CD14-positive monocyte (primary cell): ENCODE results near the gene PVR. TPM values are rescaled to one million over a fixed set of nuclear protein-coding genes. Genes with fewer than 3 reads are reported as not detected.

Source experiments
- DNase-seq, 3 donors: peaks; one replicate each; pipeline ENCODE4 v3.0.0-alpha.2; 2011 to 2022
- H2AFZ ChIP-seq: 2 replicates; pipeline ENCODE4 v1.6.0; 2012; ENCODE audit warnings: mild to moderate bottlenecking, low read depth, low read length, inconsistent platforms; ENCODE audit not compliant: insufficient read depth, poor library complexity, severe bottlenecking
- H3K27ac ChIP-seq, 2 donors: 1 replicate in 1 of 2; 2 replicates in 1 of 2; pipeline ENCODE4 v1.5.1; 2012 to 2013; ENCODE audit warnings: low read length in 2 of 2, control low read depth in 1 of 2, inconsistent platforms in 1 of 2, low read depth in 1 of 2, mild to moderate bottlenecking in 1 of 2
- H3K27me3 ChIP-seq, 2 donors: one replicate each; pipeline versions ENCODE4 v1.6.0 to v1.6.1; 2011 to 2013; ENCODE audit warnings: low read length in 2 of 2; ENCODE audit not compliant: control insufficient read depth in 2 of 2, insufficient read depth in 2 of 2
- H3K36me3 ChIP-seq, 2 donors: replicated peaks in 1 of 2; 1 replicate in 1 of 2; 2 replicates in 1 of 2; pipeline versions ENCODE4 v1.5.1 to v1.6.1; 2012 to 2013; ENCODE audit warnings: low read length in 2 of 2, control low read depth in 1 of 2, inconsistent platforms in 1 of 2, mild to moderate bottlenecking in 1 of 2; ENCODE audit not compliant: insufficient read depth in 2 of 2, control insufficient read depth in 1 of 2
- H3K4me1 ChIP-seq, 2 donors: 1 replicate in 1 of 2; 2 replicates in 1 of 2; pipeline versions ENCODE4 v1.5.1 to v1.6.1; 2012 to 2013; ENCODE audit warnings: low read length in 2 of 2, control low read depth in 1 of 2, inconsistent platforms in 1 of 2, mild to moderate bottlenecking in 1 of 2, moderate library complexity in 1 of 2; ENCODE audit not compliant: insufficient read depth in 2 of 2, control insufficient read depth in 1 of 2
- H3K4me2 ChIP-seq: replicated peaks from 2 replicates; pipeline ENCODE3; 2012; ENCODE audit warnings: low read length, moderate library complexity, mild to moderate bottlenecking; ENCODE audit not compliant: poor library complexity, severe bottlenecking; ENCODE audit errors: extremely low read depth
- H3K4me3 ChIP-seq, 3 experiments: fragments of 200-600 bp in 1 of 3; sonication (generic) in 1 of 3; replicated peaks in 1 of 3; 1 replicate in 2 of 3; 2 replicates in 1 of 3; pipeline ENCODE4 v1.5.1; 2011 to 2013; ENCODE audit warnings: low read length in 3 of 3, mild to moderate bottlenecking in 3 of 3, control low read depth in 2 of 3, low read depth in 2 of 3, inconsistent platforms in 1 of 3, moderate library complexity in 1 of 3
- H3K79me2 ChIP-seq: 2 replicates; pipeline ENCODE4 v1.6.0; 2012; ENCODE audit warnings: mild to moderate bottlenecking, control low read depth, inconsistent platforms, low read length, moderate library complexity; ENCODE audit not compliant: insufficient read depth
- H3K9ac ChIP-seq: 2 replicates; pipeline ENCODE4 v1.6.0; 2017; ENCODE audit warnings: low read length, mild to moderate bottlenecking; ENCODE audit not compliant: insufficient read depth, poor library complexity, severe bottlenecking
- H3K9me3 ChIP-seq, 2 donors: replicated peaks in 1 of 2; 1 replicate in 1 of 2; 2 replicates in 1 of 2; pipeline versions ENCODE4 v1.5.1 to v1.6.1; 2012 to 2013; ENCODE audit warnings: low read length in 2 of 2, control low read depth in 1 of 2; ENCODE audit not compliant: control insufficient read depth in 1 of 2, insufficient read depth in 1 of 2
- H4K20me1 ChIP-seq: 2 replicates; pipeline ENCODE4 v1.6.0; 2012; ENCODE audit warnings: mild to moderate bottlenecking, low read length, control low read depth, moderate library complexity; ENCODE audit not compliant: insufficient read depth
- H3K27ac Mint-ChIP-seq, 7 donors: one replicate each; pipeline ENCODE4 v1.8.0; 2020; ENCODE audit warnings: mild to moderate bottlenecking in 7 of 7, mixed read lengths in 7 of 7, moderate library complexity in 6 of 7, inconsistent platforms in 2 of 7
- H3K27me3 Mint-ChIP-seq, 3 donors: one replicate each; pipeline ENCODE4 v1.8.0; 2021 to 2022; ENCODE audit warnings: low read depth in 3 of 3, mild to moderate bottlenecking in 3 of 3, mixed read lengths in 3 of 3, moderate library complexity in 3 of 3, inconsistent platforms in 1 of 3
- H3K36me3 Mint-ChIP-seq, 2 donors: one replicate each; pipeline ENCODE4 v1.8.0; 2020; ENCODE audit warnings: mixed read lengths in 2 of 2, inconsistent platforms in 1 of 2, mild to moderate bottlenecking in 1 of 2
- H3K4me1 Mint-ChIP-seq: one replicate; pipeline ENCODE4 v1.8.0; 2020; ENCODE audit warnings: mild to moderate bottlenecking, mixed read lengths
- H3K4me3 Mint-ChIP-seq, 2 donors: one replicate each; pipeline ENCODE4 v1.8.0; 2020; ENCODE audit warnings: mild to moderate bottlenecking in 2 of 2, mixed read lengths in 2 of 2, moderate library complexity in 1 of 2
- H3K9me3 Mint-ChIP-seq, 7 donors: one replicate each; pipeline ENCODE4 v1.8.0; 2020 to 2022; ENCODE audit warnings: mixed read lengths in 7 of 7, mild to moderate bottlenecking in 6 of 7, moderate library complexity in 6 of 7, inconsistent platforms in 2 of 7
- WGBS: methylation state at CpG from one replicate; pipeline ENCODE4 v1.1.5; 2013; ENCODE audit warnings: missing lambda C conversion rate; ENCODE audit not compliant: insufficient coverage; 5-methylcytosine and 5-hydroxymethylcytosine counted together
- intact Hi-C, 2 donors: fragments of 100-400 bp; cut with micrococcal nuclease; formaldehyde crosslinking; loops; one replicate each; pipeline versions ENCODE4 v1.15.0 to v1.15.1; 2023
- polyA plus RNA-seq, 3 donors: library from polyadenylated mRNA; depleted of rRNA in 1 of 3; unstranded in 2 of 3; stranded (reverse) in 1 of 3; fragments of 300-500 nt in 2 of 3; fragments of >200 nt in 1 of 3; fragmentation: Illumina TruSeq in 2 of 3; gene quantifications; 1 replicate in 2 of 3; 2 replicates in 1 of 3; pipeline ENCODE4 v1.2.3, GENCODE V29; 2012 to 2021
- TF ChIP-seq, protein P1 (sequence below): fragments of 200-600 bp; IDR thresholded peaks from one replicate; pipeline ENCODE4 v1.8.0; 2022; ENCODE audit warnings: antibody characterized with exemption, mild to moderate bottlenecking

The PVR gene
- polyA plus RNA-seq, 3 donors: 10.1 to 20.2 (median 12.9) TPM

DNA sequence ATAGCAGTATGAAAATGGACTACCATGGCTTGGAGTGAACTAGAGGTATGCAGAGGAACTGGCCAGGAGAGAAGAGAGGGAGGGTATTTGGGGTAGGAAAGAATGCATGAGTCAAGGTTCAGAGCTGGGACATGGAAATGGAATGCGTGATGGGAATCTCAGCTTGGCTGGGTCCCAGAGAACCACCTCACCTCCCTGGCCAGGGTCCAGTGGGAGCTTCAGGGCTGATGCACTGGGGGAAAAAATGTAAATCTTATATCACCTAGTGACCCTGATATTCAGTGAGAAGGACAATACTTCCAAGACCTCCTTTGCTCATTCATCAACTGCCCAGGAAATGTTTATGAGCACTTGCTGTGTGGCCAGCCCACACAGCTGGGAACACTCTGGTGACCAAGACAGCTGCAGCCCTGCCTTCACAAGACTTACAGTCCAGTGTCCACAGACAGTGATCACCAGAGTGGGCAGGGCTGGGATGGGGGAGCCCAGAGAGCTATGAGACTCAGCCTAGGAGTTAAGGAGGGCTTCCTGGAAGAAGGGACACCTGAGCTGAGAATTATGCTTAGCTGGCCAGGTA is 17.6 kb upstream of the PVR start:
- H3K4me1 Mint-ChIP-seq: peaks cover 26% of the 10 kb centered on the region
- Histone ChIP-seq H3K79me2 (no peaks in the 10 kb centered on the region), H3K27ac (no peak overlapping the region), H2AFZ (no peak overlapping the region), H3K36me3 (no peaks in the 10 kb centered on the region), H3K9me3 (peaks cover 0 to 5% of the 10 kb centered on the region in 2 donors), H4K20me1 (no peaks in the 10 kb centered on the region), H3K4me3 (no peak overlapping the region), H3K9ac (no peak overlapping the region), H3K27me3 (no peaks in the 10 kb centered on the region), H3K4me2 (no peak overlapping the region), H3K4me1 (peaks cover 29 to 30% of the 10 kb centered on the region in 2 donors)
- intact Hi-C loops: no loop called here
- H3K36me3 Mint-ChIP-seq: no peaks in the 10 kb centered on the region
- peaks cover 2 to 4% (median 4%) of the 10 kb centered on the region in 3 donors for H3K27me3 Mint-ChIP-seq
- TF ChIP-seq, protein P1, sequence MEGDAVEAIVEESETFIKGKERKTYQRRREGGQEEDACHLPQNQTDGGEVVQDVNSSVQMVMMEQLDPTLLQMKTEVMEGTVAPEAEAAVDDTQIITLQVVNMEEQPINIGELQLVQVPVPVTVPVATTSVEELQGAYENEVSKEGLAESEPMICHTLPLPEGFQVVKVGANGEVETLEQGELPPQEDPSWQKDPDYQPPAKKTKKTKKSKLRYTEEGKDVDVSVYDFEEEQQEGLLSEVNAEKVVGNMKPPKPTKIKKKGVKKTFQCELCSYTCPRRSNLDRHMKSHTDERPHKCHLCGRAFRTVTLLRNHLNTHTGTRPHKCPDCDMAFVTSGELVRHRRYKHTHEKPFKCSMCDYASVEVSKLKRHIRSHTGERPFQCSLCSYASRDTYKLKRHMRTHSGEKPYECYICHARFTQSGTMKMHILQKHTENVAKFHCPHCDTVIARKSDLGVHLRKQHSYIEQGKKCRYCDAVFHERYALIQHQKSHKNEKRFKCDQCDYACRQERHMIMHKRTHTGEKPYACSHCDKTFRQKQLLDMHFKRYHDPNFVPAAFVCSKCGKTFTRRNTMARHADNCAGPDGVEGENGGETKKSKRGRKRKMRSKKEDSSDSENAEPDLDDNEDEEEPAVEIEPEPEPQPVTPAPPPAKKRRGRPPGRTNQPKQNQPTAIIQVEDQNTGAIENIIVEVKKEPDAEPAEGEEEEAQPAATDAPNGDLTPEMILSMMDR: no peak
- no peak for DNase-seq
- H3K9me3 Mint-ChIP-seq: peaks cover 3 to 17% (median 6%) of the 10 kb centered on the region in 7 donors
- no peak overlapping the region for H3K27ac Mint-ChIP-seq
- no CpG with 5 or more reads among the region's 1 CpG for WGBS
- H3K4me3 Mint-ChIP-seq: peak overlapping the region in 1 of 2 donors; percentile 3

DNA sequence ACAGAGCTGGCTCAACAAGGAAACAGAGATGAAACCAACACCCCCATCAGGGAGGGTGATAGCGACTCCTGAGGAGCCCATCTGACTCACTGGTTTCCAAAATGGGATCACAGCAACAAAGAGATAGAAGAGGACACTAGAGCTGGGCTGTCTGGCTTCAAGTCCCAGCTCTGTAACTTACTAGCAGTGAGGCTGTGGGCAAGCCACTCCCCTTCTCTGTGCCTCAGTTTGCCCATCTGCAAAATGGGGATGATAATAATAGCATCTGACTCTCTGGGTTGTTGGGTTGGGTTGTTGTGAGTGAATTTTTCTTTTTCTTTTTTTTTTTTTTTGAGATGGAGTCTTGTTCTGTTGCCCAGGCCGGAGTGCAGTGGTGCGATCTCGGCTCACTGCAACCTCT is 16.1 kb upstream of the PVR start:
- H3K27ac Mint-ChIP-seq: no peak overlapping the region
- no peak overlapping the region for H3K4me2 ChIP-seq

More for the DNA sequence above, 16.1 kb upstream of the PVR start:
- Histone ChIP-seq H3K4me3 (no peak overlapping the region), H4K20me1 (no peaks in the 10 kb centered on the region), H3K9me3 (peaks cover 0 to 5% of the 10 kb centered on the region in 2 donors), H3K9ac (no peak overlapping the region), H3K36me3 (no peaks in the 10 kb centered on the region), H3K27ac (no peak overlapping the region), H3K4me1 (peaks cover 21 to 25% of the 10 kb centered on the region in 2 donors), H3K79me2 (no peaks in the 10 kb centered on the region), H3K27me3 (no peaks in the 10 kb centered on the region), H2AFZ (no peak overlapping the region)
- no peak for DNase-seq
- H3K4me3 Mint-ChIP-seq: no peak overlapping the region
- 100% methylated on average over 1 of the region's 4 CpGs for WGBS
- peaks cover 3 to 17% (median 6%) of the 10 kb centered on the region in 7 donors for H3K9me3 Mint-ChIP-seq
- no peaks in the 10 kb centered on the region for H3K36me3 Mint-ChIP-seq
- H3K4me1 Mint-ChIP-seq: peaks cover 20% of the 10 kb centered on the region
- TF ChIP-seq, protein P1: no peak
- intact Hi-C loops: no loop called here
- H3K27me3 Mint-ChIP-seq: peaks cover 2 to 4% (median 3%) of the 10 kb centered on the region in 3 donors
